Kidney (tissue), 14 donors: ENCODE data around the gene AUTS2. TPM values are rescaled to one million over a fixed set of nuclear protein-coding genes. Genes with fewer than 3 reads are reported as not detected.

Experiments used
- DNase-seq, 5 donors: peaks; one replicate each; pipeline ENCODE4 v3.0.0-alpha.2; 2013 to 2020
- FAIRE-seq: peaks from 2 replicates; lab custom pipeline; 2012; peaks lifted over from hg19 to GRCh38; lab: Jason Lieb, UNC
- H3K27ac ChIP-seq, 2 donors: one replicate each; pipeline ENCODE4 v1.7.0; 2013; ENCODE audit warnings: low read depth in 2 of 2, low read length in 2 of 2, inconsistent platforms in 1 of 2
- H3K27me3 ChIP-seq: one replicate; pipeline ENCODE4 v1.7.1; 2013; ENCODE audit warnings: low read length, inconsistent platforms; ENCODE audit not compliant: control insufficient read depth, insufficient read depth
- H3K36me3 ChIP-seq, 3 donors: one replicate each; pipeline versions ENCODE4 v1.7.0 to v1.7.1; 2013; ENCODE audit warnings: low read length in 3 of 3, control low read depth in 1 of 3, inconsistent platforms in 1 of 3; ENCODE audit not compliant: insufficient read depth in 3 of 3, control insufficient read depth in 2 of 3
- H3K4me1 ChIP-seq, 3 donors: one replicate each; pipeline versions ENCODE4 v1.7.0 to v1.7.1; 2013; ENCODE audit warnings: low read length in 3 of 3, inconsistent platforms in 1 of 3, low read depth in 1 of 3; ENCODE audit not compliant: control insufficient read depth in 2 of 3, insufficient read depth in 2 of 3
- H3K4me3 ChIP-seq, 3 donors: one replicate each; pipeline versions ENCODE4 v1.7.0 to v1.8.1; 2013; ENCODE audit warnings: low read length in 3 of 3, control low read depth in 1 of 3, inconsistent platforms in 1 of 3
- H3K9ac ChIP-seq, 3 donors: one replicate each; pipeline versions ENCODE4 v1.7.0 to v1.7.1; 2013; ENCODE audit warnings: low read length in 3 of 3, control low read depth in 1 of 3, inconsistent platforms in 1 of 3
- H3K9me3 ChIP-seq, 3 donors: one replicate each; pipeline versions ENCODE4 v1.7.0 to v1.7.1; 2013; ENCODE audit warnings: low read length in 3 of 3, control low read depth in 1 of 3, inconsistent platforms in 1 of 3; ENCODE audit not compliant: control insufficient read depth in 2 of 3, insufficient read depth in 1 of 3
- CTCF ChIP-seq: IDR thresholded peaks from 3 replicates; pipeline ENCODE4 v1.5.1; 2012; ENCODE audit warnings: mild to moderate bottlenecking, moderate library complexity, borderline replicate concordance; ENCODE audit not compliant: insufficient read depth; ENCODE audit errors: extremely low read depth
- intact Hi-C: fragments of 100-400 bp; cut with DNase I; formaldehyde crosslinking; loops from one replicate; pipeline ENCODE4 v1.11.1; 2022
- polyA plus RNA-seq: library from polyadenylated mRNA; stranded (reverse); fragments of 350-450 nt; fragmentation: Illumina TruSeq; extraction: RNeasy Lipid Tissue Mini Kit (QIAGEN cat#74804); gene quantifications from one replicate; pipeline ENCODE4 v1.2.3, GENCODE V29; 2014; ENCODE audit warnings: low read depth, low replicate concordance; ENCODE audit not compliant: insufficient read depth
- total RNA-seq: library from RNA; stranded (reverse); fragmentation: NEBNext Ultra II Directional; extraction: Animal tissue kit (Norgen Biotek cat#: 25700); gene quantifications from one replicate; pipeline ENCODE4 v1.2.1, GENCODE V29; 2021
- donor health status: control.
- donor health status: control.
- donor health status: control.
- donor health status: control.
- donor health status: control.
- donor health status: DM: yes; HTN: yes; CAD: no.
- donor health status: Normal renal cell carcinoma (clear cell type).

Gene AUTS2
- total and polyA plus RNA-seq, 2 donors from 2014 or later = 5.2 to 33.8 TPM

- H3K27me3 ChIP-seq = no peaks in the 10 kb centered on the region
- H3K27ac ChIP-seq = no peak overlapping the region
- no peak overlapping the region for H3K9ac ChIP-seq
- H3K4me1 ChIP-seq = peaks cover 0 to 3% (median 2%) of the 10 kb centered on the region in 3 donors
- no peak for TF ChIP-seq CTCF
- DNase-seq (peak in 2 of 5 donors; percentile 42 to 50), FAIRE-seq (no peak)
- intact Hi-C loops = no loop called here
- no peaks in the 10 kb centered on the region for H3K9me3 ChIP-seq
- H3K4me3 ChIP-seq = no peak overlapping the region
- H3K36me3 ChIP-seq = no peaks in the 10 kb centered on the region
Observed at GRCh38 chr7:70353330-70353945, 755.2 kb downstream of the AUTS2 start.

GRCh38 chr7:70353946-70354335 lies 755.7 kb downstream of the AUTS2 start:
- FAIRE-seq = no peak
- DNase-seq = no peak
- Histone ChIP-seq H3K36me3 (no peaks in the 10 kb centered on the region), H3K9me3 (no peaks in the 10 kb centered on the region), H3K9ac (no peak overlapping the region), H3K27ac (no peak overlapping the region), H3K27me3 (no peaks in the 10 kb centered on the region), H3K4me1 (peaks cover 0 to 3% (median 2%) of the 10 kb centered on the region in 3 donors), H3K4me3 (no peak overlapping the region)
- TF ChIP-seq CTCF = no peak
- intact Hi-C loops = no loop called here

- intact Hi-C loops = no loop called here
- no peaks in the 10 kb centered on the region for H3K9me3 ChIP-seq
- no peak overlapping the region for H3K4me3 ChIP-seq
- H3K9ac ChIP-seq = no peak overlapping the region
- H3K27me3 ChIP-seq = no peaks in the 10 kb centered on the region
- peaks cover 0 to 3% (median 2%) of the 10 kb centered on the region in 3 donors for H3K4me1 ChIP-seq
- no peak for DNase-seq
- TF ChIP-seq CTCF = no peak
- no peaks in the 10 kb centered on the region for H3K36me3 ChIP-seq
- no peak for FAIRE-seq
- H3K27ac ChIP-seq = no peak overlapping the region
Observed at GRCh38 chr7:70354409-70355169, 756.3 kb downstream of the AUTS2 start.
